GM21367 (cell line): ENCODE measurements around the gene EOMES.

Experiments
- ATAC-seq: cut with Tn5 transposase; IDR thresholded peaks from one replicate; pipeline ENCODE4 v1.9.1; 2021; ENCODE audit not compliant: unreplicated experiment

Gene EOMES

DNA sequence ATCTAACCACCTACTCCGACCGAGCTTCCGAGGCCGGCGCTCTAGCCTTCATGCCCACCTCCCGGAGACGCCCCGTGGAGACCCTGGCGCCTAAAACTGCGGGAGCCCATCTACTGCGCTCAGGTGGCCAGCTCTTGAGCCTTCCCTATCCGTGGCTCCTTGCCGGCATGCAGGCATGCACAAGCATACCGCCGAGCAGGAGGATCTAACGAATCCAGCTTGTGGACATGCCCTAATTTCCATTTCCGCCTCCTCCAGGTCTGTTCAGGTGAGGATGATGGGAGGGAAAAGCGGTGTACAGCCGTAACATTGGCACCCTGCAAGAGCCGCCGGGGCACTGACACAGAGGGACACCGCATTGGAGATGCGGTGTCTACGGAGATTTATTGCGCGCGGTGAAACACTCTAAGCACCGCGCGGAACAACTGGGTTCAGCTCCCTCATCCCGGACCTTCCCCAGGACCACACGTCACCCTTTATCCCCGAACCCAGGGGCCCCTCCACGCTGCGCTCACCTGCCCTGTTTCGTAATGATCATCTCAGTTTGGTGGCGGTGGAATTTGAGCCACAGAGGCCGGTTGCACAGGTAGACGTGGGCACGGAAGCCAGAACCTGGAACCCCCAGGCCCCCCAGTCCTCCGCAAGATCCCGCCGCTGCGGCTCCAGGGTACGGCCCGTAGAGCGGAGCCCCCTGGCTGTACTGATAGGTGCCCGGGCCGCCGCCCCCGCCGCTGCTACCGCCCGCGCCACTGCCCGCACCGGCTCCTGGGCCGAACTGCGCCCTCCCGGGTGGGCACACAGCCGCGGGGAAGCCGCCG lies 1.0 kb downstream of the EOMES start:
- ATAC-seq: no peak

DNA sequence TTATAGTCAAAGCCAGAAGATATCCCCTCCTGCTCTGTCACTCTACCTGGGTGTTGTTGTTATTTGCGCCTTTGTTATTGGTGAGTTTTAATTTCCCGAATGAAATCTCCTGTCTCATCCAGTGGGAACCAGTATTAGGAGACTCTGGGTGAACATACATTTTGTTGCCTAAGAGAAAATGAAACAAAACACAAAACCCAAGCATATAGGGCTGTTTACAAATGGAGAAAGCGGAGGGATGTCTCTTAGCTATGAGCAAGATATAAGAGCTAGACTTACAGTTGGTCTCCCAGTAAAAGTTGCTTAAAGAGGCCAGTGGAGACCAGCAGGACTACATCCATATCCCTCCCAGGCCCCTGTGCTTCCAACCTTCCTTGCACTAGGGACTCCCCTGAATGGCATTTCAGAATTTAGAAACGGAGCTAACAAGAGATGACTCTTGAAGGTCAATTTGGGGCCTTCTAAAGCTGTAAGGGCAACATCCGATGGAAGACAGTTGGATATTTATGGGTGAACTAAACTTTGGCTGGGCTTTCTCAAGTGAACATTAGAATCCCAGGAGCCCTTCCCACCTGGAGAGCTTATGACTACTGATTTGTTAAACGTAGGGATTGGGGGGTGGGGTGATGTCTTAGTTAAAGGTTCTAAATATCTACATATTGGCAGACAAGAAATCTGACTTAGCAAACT lies 2.7 kb downstream of the EOMES start:
- no peak for ATAC-seq

DNA sequence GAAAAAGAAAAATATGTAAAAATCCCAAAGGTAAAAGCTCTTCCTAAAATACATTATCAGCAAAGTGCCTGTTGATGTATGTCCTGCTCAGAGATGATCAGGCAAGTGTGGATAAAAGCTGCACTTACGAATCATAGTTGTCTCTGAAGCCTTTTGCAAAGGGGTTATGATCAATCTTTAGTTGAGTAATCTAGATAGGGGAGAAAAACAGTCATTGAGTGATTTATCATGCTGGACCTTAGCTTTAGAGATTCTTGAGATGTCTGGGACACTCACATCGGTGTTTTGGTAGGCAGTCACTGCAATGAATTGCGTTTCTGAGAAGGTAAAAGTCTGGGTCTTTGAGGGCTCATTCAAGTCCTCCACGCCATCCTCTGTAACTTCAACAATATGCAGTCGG lies 3.7 kb downstream of the EOMES start:
- ATAC-seq: no peak

DNA sequence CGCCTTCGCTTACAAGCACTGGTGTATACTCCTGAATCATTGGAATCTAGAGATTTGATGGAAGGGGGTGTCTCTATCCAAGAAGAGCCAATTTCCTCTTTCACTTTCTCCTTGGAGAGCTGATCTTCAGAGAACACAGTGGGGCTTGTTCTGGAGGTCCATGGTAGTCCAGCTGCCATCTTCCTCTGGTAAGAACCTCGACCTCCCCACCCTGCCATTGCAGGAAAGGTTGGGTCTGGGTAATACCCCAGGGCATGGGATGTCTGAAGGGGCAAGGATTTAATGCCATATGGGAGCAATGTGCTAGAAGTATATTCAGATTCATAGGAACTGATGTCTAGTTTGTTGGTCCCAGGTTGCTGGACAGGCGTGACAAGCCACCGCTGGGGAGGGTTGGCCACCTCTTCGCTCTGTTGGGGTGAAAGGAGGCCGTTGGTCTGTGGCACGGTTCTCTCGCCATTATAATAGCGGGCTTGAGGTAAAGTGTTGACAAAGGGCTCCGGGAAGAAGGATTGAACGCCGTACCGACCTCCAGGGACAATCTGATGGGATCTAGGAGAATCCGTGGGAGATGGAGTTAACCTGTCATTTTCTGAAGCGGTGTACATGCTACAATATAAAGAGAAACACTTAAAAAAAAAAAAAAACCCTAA lies 4.8 kb downstream of the EOMES start:
- ATAC-seq: no peak

DNA sequence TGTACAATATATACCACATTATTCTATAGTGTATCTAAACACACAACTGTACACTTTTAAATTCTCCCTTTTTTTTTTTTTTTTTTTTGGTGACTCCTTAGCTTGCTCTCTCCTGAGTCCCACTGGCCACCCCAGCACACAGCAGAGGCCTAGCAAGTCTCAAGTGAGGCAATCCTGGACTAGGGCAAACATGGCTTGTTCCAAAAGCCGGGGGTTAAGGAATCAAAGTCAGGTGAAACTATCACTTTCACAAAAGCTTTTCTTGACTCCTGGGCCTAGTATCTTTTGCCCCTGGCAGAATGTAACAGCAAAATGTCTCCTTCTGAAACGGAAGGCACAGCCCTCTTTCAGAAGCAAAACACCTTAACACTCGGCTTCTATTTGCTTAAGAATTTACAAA lies 5.8 kb downstream of the EOMES start:
- no peak for ATAC-seq

DNA sequence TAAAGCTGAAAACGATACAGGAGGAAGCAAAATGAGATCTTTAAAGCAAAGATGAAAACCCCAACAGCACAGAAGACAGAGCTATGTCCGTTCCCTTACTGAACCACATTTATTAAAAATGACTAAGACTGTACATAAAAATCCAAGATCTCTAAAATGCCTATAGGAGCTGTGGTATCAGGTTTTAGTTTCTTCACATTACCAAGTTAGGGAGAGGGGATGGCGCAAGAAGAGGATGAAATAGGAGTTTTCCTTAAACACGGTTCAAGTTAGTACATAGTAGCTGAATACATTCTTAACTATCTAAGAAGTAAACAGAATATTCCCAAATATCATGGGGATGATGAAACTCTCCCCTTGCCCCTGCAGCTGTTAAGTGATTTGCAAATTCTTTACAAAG lies 6.3 kb downstream of the EOMES start:
- no peak for ATAC-seq

DNA sequence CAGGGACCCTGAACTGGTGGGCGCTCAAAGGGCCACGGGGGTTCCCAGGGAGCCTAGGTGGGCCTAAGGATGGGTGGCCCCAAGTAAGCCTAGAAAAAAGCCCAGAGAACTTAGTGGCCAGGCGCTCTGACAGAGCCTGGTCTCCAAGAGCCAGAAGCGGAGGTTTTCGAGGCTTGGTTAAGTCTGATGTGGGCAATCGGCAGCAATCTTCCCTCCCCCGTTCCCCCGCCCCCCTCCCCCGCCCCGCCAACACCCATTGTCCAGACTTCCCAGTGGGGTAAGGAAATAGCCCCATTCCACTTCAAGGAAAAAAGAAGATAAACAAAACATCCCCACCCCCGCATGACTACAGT lies 6.7 kb downstream of the EOMES start:
- ATAC-seq: no peak

DNA sequence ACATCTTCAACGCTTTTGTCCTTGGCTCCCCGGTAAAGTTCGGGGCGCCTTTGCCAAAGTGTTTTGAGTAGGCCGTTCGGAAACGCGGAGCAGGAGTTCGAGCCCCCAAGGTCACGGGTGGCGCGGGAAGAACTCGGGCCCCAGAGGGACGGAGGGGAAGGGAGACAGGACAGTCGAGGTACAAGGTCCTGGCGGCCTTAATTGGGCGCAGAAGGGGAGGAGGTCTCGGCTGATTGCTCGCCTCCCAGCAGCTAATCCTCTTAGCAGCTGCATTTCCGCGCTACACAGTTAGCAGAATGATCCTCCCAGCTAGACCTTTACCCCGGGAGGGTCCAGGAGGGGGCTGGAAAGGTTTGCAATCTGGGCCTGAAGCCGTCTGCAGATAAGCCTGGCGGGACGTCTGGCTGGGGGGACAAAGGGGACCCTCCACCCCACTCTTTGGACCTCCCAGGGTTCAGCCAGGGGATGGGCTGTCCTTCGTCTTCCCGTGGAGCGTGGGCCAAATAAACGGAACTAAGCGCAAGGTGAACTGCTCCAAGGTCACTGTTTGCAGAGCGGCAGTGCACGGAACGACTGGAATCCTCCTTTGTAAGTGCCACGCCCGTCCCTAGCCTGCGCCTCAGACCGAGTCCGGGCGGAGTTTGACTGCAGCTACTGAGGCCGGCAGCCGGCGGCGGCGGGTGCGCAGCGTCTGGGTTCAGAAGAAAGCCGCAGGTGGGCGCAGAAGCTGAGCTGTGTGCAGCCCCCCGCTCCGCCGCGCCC lies 7.2 kb downstream of the EOMES start:
- no peak for ATAC-seq

DNA sequence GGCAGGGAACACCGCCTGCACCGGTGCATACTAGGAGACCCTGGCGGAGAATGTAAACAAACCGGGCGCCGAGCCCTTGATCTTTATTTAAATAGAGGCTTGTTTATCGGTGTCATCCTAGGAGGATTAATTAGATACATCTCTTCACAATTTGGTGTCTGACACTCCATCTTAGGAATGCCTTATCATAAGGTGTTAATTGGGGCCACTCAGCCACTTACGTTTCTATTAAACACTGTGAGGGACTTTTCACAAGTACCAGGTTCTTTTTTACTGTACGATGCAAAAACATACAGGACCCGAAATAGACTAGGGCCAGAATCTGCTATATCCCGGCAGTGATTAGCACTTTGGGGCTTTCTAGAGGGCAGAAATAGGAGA lies 8.0 kb downstream of the EOMES start:
- no peak for ATAC-seq

DNA sequence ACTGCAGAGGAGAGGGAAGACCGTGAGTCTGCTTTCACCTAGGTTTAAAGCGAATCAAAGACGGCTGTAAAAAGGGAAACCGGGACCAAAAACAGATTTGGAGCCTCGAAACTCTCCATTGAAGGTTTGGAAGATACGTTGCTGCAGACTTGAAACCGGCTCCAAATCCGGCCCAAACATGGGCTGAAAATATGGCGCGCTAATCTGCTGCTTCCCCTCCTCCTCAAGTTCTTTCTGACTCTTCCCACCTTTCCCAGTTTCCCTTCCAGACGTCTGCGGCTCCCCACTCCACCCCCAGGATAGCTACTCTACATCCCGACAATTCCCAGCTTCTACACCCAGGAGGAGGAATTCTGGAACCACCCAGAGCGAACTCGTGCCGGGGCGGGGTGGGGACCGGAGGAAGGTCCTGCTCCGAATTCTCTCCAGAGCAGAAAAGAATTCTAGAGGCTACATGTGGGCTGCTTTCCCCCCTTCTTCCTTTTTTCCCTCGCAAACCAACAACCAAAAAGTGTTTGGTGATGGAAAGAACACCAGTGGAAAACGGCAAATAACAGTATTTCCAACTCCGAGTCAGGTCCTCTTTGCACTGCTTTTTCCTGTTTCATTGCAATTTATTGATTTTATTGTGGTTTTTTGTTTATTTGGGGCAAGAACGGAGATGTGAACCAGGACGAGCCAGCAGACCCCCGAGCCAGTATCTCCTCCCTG lies 8.5 kb downstream of the EOMES start:
- no peak for ATAC-seq

DNA sequence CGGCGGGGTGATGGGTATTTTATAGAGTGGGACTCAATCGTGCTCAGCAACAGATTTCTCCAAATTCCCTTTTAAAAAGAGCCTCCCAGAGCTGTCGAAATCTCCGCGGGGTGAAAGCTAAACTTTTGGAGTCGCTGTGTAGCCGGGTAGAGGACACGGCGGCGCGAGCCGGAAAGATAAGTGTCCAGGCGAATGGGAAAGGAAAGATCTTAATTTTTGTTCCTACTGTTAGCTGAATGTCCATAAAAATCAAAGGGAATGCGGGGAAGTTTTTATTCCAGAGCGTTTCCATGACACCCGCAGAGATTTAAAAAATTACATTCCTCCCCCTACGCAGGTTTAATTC lies 9.1 kb downstream of the EOMES start:
- ATAC-seq: no peak

DNA sequence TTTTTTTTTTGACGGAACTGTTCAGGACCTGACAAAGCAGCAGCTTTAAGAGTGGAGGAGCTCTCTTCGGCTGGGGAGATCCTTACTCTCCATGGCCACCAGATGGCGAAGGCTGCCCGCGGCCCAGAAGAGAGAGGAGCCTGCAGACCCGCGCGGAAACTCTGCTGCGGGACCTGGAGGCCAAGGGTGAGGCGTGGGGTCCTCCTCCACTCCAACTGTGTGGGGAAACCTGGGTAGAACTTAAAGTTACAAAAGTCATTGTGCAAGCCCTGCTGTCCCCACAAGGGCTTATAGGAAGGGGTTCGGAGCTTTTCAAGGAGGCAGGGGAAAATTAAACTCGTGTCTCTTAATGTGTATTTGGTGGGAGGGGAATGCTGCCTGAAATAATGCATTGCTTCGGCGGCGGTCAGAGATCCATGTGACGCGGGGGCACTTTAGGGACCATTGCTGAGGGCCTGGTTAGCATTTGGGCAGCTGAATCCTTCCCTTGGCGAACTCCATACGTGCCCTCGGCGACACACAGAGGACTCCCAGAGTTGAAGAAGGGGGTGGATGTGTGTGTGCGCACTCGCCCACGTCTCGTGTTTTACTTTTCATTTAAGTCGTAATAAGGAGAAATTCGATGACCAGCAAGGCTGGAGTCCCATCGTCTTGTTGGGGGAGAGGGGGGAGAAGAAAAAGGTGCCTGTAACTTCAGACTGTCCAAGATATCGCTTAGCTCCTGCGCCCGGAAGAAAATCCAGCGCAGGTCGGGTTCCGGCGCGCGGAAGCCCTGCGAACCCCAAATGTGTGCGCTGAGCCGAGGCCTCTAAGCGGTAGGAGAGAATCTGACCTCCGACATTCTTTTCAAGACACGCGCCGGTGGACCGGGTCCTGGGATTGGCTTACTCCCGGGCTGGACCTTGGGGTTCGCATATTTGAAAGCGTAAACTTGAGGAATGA lies 9.7 kb downstream of the EOMES start:
- peak; percentile 97 for ATAC-seq

DNA sequence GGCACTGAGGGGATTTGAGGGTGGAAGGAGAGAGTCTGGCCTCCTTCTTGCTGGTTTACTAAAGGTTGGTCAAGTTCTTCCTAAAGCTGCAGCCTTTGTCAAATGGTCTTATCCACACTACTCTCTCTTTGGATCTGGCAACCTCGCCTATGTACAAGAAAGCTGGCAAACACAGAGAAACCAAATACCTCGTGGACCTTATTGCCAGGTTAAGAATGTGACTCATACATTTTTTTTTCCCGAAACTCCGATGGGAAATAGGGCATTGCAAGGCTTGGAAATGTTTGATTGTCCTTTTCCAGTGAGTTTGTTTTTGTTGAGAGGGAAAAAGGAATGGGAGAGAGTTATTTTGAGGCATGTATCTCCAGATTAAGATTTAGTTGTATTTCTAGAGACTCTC lies 13.9 kb downstream of the EOMES start:
- no peak for ATAC-seq

DNA sequence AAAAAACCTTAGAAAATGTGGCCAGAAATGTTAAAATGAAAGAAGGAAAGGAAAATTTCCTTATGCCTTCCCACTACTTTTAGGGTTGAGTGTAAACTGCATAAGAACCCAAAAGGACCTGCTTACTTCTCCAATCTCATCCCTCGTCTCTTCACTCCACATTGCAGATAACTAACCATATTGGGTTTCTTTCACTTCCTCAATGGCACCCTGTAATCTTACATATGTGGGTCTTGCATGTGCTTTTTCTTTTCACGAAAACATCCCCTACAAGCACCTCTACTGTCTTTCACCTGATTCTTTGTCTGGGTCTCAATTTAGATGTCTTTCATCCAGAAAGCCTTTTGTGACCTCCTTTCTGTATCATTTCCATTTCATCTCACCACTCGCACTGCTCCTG lies 23.1 kb downstream of the EOMES start:
- ATAC-seq: peak; percentile 60

DNA sequence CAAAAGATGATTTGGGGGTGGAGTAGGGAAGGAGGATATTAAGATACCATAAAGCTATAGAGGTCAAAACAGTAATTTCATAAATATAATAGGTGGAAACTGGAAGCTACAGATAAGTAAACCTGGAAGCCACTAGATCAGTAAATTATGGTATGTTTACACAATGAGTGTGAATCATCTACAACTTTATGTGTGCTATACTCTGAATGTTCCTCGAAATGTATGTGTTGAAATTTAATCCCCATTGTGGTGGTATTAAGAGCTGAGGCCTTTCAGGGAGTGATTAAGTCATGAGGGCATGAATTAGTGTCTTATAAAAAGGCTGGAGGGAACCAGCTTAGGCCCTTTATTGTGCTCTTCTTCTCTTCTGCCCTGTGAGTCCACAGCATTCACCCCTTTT lies 25.2 kb downstream of the EOMES start:
- no peak for ATAC-seq

DNA sequence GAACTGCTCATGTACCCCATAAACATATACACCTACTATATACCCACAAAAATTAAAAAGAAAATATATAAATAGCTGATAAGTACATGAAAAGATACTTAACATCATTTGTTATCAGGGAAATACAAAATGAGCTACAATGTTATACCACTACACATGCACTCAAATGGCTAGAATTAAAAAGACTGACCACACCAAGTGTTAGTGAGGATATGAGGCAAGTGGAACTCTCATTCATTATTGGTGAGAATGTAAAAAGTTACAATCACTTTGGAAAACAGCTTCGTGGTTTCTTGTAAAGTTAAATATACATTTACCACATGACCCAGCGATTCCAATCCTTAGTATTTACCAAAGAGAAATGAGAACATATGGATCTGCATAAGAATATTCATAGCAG lies 26.5 kb downstream of the EOMES start:
- no peak for ATAC-seq

DNA sequence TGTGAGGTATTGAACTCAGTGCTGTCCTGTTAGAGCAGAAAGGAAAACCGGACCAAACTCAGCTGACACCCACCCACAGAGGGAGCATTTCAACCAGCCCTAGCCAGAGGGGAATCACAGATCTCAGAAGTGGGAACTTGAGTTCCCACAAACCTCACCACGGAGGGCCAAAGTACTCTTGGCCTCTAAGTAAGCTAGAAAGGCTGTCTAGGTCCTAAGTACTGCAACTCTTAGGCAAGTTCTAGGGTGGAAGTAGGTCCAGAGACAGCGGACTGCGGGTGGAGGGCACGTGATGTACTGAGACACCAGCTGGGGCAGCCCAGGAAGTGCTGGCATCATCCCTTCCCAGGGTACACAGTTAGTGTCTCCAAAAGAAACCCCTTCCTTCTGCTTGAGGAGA lies 34.1 kb downstream of the EOMES start:
- no peak for ATAC-seq

DNA sequence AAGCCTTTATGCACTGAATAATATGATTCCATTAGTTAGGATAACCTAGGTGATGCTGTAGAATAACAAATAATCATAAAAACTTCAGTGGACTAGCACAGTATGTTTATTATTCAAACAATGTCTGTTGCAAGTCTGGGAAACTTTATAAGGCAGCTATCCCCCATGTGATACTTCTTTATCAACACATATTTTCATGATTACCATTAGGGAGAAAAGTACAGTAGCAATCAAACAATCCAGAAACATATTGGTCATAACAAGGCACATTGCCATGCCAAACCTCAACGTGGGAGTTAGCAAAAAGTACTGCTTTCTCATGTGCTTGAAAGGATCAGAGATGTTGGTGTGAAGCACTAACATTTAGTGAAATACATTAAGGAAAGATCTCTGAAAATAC lies 35.5 kb downstream of the EOMES start:
- no peak for ATAC-seq

DNA sequence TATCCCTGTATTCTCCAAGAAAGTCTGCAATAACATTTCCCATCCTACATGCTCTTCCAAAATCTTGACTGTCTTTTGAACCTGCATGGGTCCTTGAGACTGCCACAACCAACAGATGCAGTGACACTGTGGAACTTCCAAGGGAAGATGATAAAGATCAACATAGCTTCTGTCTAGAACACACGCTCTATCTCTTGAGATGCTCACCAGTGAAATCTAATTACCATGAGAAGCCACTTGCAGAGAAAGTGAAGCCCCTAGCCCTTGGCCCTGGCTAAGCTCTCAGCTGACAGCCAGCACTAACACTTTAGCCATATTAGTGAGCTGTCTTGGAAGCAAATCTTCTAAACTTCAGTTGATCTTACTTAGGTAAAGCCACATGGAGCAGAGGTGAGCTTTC lies 36.6 kb downstream of the EOMES start:
- no peak for ATAC-seq

DNA sequence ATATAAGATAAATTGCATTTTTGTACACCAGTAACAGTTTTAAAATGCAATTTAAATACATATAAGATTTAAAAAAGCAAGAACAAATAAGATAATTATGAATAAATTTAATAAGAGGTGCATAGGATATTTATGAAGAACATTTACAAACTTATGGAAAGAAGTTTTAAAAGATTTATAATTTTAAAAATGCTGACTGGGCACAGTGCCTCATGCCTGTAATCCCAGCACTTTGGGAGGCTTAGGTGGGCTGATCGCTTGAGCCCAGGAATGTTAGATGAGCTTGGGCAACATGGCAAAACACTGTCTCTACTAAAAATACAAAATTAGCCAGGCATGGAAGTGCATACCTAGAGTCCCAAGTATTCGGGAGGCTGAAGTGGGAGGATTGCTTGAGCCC lies 37.8 kb downstream of the EOMES start:
- ATAC-seq: no peak
